Ovary (tissue), 9 donors: Measurements from ENCODE around the gene CADPS. TPM values are rescaled to one million over a fixed set of nuclear protein-coding genes. Genes with fewer than 3 reads are reported as not detected.

Source experiments
- DNase-seq, 5 donors: peaks; one replicate each; pipeline ENCODE4 v3.0.0-alpha.2; 2019 to 2020
- H3K27ac ChIP-seq, 2 donors: fragments of 200-600 bp; one replicate each; pipeline versions ENCODE4 v1.5.1 to v1.8.0; 2019 to 2022
- H3K27me3 ChIP-seq: fragments of 200-600 bp; one replicate; pipeline ENCODE4 v1.8.0; 2022
- H3K36me3 ChIP-seq: fragments of 200-600 bp; sonication (generic); one replicate; pipeline ENCODE4 v1.5.1; 2019
- H3K4me1 ChIP-seq: one replicate; pipeline ENCODE4 v1.8.1; 2013; ENCODE audit warnings: mild to moderate bottlenecking, moderate library complexity; ENCODE audit not compliant: insufficient read depth
- H3K4me3 ChIP-seq: fragments of 200-600 bp; sonication (generic); one replicate; pipeline ENCODE4 v1.5.1; 2017
- H3K9me3 ChIP-seq, 2 donors: fragments of 200-600 bp in 1 of 2; sonication (generic) in 1 of 2; one replicate each; pipeline versions ENCODE4 v1.5.1 to v1.8.1; 2013 to 2019; ENCODE audit warnings: mild to moderate bottlenecking in 1 of 2, moderate library complexity in 1 of 2
- CTCF ChIP-seq, 3 donors: fragments of 450-650 bp in 2 of 3; fragments of 200-600 bp in 1 of 3; IDR thresholded peaks; one replicate each; pipeline versions ENCODE4 v1.5.1 to v1.8.0; 2016 to 2022; ENCODE audit warnings: antibody characterized with exemption in 3 of 3, mild to moderate bottlenecking in 1 of 3
- EP300 ChIP-seq: sonication (generic); formaldehyde crosslinking; IDR thresholded peaks from one replicate; pipeline ENCODE4 v1.6.1; 2017; ENCODE audit warnings: antibody characterized with exemption
- POLR2A ChIP-seq: fragments of 450-650 bp; IDR thresholded peaks from one replicate; pipeline ENCODE4 v1.6.1; 2017; ENCODE audit warnings: antibody characterized with exemption, mild to moderate bottlenecking, moderate library complexity
- WGBS, 3 donors: extraction: QIAGEN DNeasy Blood & Tissue Kit in 1 of 3; methylation state at CpG; one replicate each; pipeline versions ENCODE4 v1.1.5 to v1.1.7; 2013 to 2017; 5-methylcytosine and 5-hydroxymethylcytosine counted together
- intact Hi-C, 4 donors: fragments of 100-400 bp; cut with DNase I; formaldehyde crosslinking; loops; one replicate each; pipeline versions ENCODE4 v1.11.0 to v1.15.1; 2022 to 2023
- polyA plus RNA-seq, 2 donors: library from polyadenylated mRNA; stranded (reverse); fragments of 200-250 nt in 1 of 2; fragments of 350-450 nt in 1 of 2; fragmentation: Illumina TruSeq in 1 of 2; extraction: RNeasy Lipid Tissue Mini Kit (QIAGEN cat#74804) in 1 of 2; gene quantifications; one replicate each; pipeline ENCODE4 v1.2.3, GENCODE V29; 2013 to 2014
- total RNA-seq, 7 donors: library from RNA; depleted of rRNA in 2 of 7; stranded (reverse); fragments of >200 nt in 2 of 7; fragmentation: NEBNext Ultra II Directional in 3 of 7; extraction: Animal tissue kit (Norgen Biotek cat#: 25700) in 3 of 7; gene quantifications; one replicate each; pipeline versions ENCODE4 v1.1.0 to v1.2.4, GENCODE V29; 2016 to 2023
- donor health status: DM: no; HTN: no; CAD: no; lungs with moderate emphysema.
- donor health status: DM: no; HTN: no; CAD: no.
- donor health status: Bipolar disorder and iron deficiency.
- donor health status: DM: yes; HTN: yes; CAD: no.
- donor health status: DM: no; HTN: no; CAD: no.
- donor health status: DM: yes; HTN: yes; CAD: no.

Gene CADPS
- total and polyA plus RNA-seq, 9 donors: 0.90 to 6.8 (median 2.8) TPM

GRCh38 chr3:62364191-62364590 lies 511.0 kb downstream of the CADPS start:
- Histone ChIP-seq H3K36me3 (no peaks in the 10 kb centered on the region), H3K9me3 (no peaks in the 10 kb centered on the region), H3K4me3 (no peak overlapping the region), H3K27me3 (no peaks in the 10 kb centered on the region), H3K4me1 (no peaks in the 10 kb centered on the region), H3K27ac (no peak overlapping the region)
- DNase-seq: no peak
- intact Hi-C loops: no loop called here
- no peak for TF ChIP-seq POLR2A
- TF ChIP-seq EP300: no peak
- TF ChIP-seq CTCF (IDR thresholded peaks at IDR 0.05): no peak

GRCh38 chr3:62363275-62363674 lies 511.9 kb downstream of the CADPS start:
- intact Hi-C loops: no loop called here
- Histone ChIP-seq H3K27me3 (no peaks in the 10 kb centered on the region), H3K4me3 (no peak overlapping the region), H3K4me1 (no peaks in the 10 kb centered on the region), H3K27ac (no peak overlapping the region), H3K9me3 (no peaks in the 10 kb centered on the region), H3K36me3 (no peaks in the 10 kb centered on the region)
- TF ChIP-seq POLR2A: no peak
- TF ChIP-seq CTCF (IDR thresholded peaks at IDR 0.05): no peak
- no peak for TF ChIP-seq EP300
- DNase-seq: no peak
- 77 to 85% (median 78%) methylated on average over 6 of the region's 6 CpGs for WGBS, 3 donors

GRCh38 chr3:62361824-62362223 lies 513.4 kb downstream of the CADPS start:
- intact Hi-C loops: no loop called here
- no peak for DNase-seq

GRCh38 chr3:62361261-62361660 lies 514.0 kb downstream of the CADPS start:
- Histone ChIP-seq H3K4me3 (no peak overlapping the region), H3K9me3 (no peaks in the 10 kb centered on the region), H3K27ac (no peak overlapping the region), H3K4me1 (no peaks in the 10 kb centered on the region), H3K36me3 (no peaks in the 10 kb centered on the region), H3K27me3 (no peaks in the 10 kb centered on the region)
- no peak for DNase-seq
- TF ChIP-seq CTCF (IDR thresholded peaks at IDR 0.05) (no peak), EP300 (no peak), POLR2A (no peak)
- intact Hi-C loops: no loop called here
- WGBS, 3 donors: 83 to 88% (median 88%) methylated on average over 3 of the region's 3 CpGs

More at GRCh38 chr3:62361824-62362223, 513.4 kb downstream of the CADPS start:
- Histone ChIP-seq H3K27ac (no peak overlapping the region), H3K27me3 (no peaks in the 10 kb centered on the region), H3K36me3 (no peaks in the 10 kb centered on the region), H3K4me3 (no peak overlapping the region), H3K4me1 (no peaks in the 10 kb centered on the region), H3K9me3 (no peaks in the 10 kb centered on the region)
- WGBS, 3 donors: 54 to 56% (median 56%) methylated on average over 3 of the region's 3 CpGs
- no peak for TF ChIP-seq EP300
- no peak for TF ChIP-seq CTCF (IDR thresholded peaks at IDR 0.05)
- no peak for TF ChIP-seq POLR2A

- Histone ChIP-seq H3K9me3 (no peaks in the 10 kb centered on the region), H3K4me3 (no peak overlapping the region), H3K4me1 (no peaks in the 10 kb centered on the region), H3K27me3 (no peaks in the 10 kb centered on the region), H3K36me3 (no peaks in the 10 kb centered on the region), H3K27ac (no peak overlapping the region)
- TF ChIP-seq POLR2A: no peak
- 79 to 82% (median 81%) methylated on average over 4 of the region's 4 CpGs for WGBS, 3 donors
- DNase-seq: no peak
- intact Hi-C loops: no loop called here
These were observed 515.7 kb downstream of the CADPS start for GRCh38 chr3:62359531-62359930.
